Stimulated activated CD4-positive, alpha-beta T cell treated with anti-CD3 and anti-CD28 coated beads, TNF-alpha, amount 100 ng/mL, for 24 hours (primary cell): ENCODE measurements around the gene MFSD6.
A peak's percentile ranks its signal among the peaks of the same experiment; 100 is the strongest.

Experiments
- DNase-seq, 3 experiments: peaks; one replicate each; pipeline ENCODE4 v3.0.0-alpha.2; 2020; ENCODE audit warnings: low read depth in 3 of 3

Gene MFSD6

DNA sequence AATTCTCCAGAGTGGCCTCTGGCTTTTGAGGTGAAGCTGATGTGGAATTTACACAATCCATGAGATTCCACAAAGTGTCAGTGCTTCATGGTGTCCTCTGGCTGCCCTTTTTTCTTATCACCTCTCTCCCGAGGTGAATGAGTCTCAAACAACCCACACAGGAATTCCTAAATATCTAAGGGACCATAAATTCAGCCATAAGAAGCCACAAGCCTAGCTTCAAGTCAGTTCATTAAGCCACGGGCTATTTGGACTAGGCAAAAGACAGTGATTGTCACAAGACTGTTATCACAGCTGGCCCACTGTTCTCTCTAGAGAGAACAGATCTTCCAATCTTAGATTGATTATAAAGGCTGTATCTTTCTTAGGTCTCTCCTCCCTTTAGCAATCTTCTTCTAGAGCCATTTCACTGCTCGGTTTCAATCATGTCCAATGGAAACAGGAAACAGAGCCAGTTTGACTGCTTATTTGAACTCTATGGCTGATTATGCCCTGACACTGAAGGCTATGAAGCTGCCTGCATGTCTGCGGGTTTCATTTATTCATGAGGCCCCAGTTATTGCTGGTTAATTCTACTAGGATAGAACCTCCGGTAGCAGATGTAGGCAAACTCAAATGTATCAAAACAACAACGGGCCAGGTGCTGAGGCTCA lies 122.2 kb downstream of the MFSD6 start:
- no peak for DNase-seq

DNA sequence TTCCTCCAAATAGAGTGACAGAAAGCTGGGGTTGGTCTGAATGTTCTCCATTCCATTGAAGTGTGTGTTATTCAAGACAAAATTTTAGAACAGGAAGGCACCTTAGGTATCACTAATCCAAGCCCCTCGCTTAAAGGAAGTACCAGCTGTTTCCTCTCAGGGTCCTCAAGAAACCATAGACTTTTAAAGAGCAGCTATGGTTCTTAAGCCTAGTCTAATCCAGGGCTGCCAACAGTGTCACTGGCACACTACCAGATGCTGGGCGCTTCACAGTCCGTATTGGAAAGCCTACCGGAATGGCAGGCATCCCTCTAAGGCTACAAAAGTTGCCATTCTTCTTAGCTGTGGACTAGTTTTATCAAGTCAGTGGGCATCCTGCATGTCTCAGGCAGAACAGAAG lies 124.4 kb downstream of the MFSD6 start:
- no peak for DNase-seq

DNA sequence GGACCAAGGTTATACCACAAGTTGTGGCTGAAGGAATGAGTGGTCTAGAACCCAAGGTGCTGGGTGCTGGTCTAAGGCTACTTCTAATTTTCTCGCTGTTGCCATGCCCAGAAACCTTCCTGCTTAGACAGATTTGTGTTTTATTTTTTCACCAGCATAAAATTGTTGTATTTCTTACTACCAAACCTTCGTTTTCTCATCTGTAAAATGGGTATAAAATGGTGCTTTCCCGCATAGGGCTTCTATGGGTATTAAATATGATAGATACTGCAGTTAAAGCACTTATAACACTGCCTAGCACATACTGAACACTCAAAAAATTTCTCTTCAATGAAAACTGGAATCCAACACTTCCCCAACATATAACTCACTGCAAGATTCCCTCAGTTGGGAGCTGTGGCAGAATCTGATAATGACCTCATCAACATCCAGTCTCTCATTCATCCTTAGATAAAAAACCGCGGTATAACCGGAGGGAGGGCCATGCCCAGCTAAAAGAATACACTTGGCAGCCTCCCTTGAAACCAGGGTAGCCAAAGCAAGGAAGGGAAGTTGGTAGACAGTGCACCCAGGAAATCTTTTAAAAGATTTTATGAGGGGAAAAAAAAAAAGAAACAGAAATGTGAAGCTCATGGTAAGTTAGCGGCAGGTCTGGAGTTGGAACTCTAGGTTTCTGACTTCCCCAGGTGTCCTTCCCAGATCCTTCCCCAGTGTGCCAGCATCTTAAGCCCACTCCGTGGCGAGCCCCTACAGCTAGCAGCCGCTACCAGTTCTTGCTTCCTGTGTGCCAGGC lies 125.2 kb downstream of the MFSD6 start:
- DNase-seq = no peak

DNA sequence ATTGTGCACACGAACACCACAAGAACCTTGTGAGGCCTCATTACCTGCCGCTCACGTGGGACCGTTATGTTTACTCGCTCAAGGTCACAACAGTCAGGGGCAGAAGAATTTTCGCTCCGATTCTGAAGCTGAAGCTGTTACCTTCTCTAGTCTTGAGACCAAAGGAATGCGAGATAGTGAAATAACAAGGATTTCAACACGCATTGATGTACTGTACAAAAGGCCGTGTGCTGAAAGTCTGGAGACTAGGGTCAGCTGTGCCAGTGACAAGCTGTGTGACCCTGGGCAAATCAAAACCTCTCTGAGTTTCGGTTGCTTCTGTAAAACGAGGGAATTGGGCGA lies 125.8 kb downstream of the MFSD6 start:
- peak; percentile 12 to 40 (median 15) for DNase-seq

DNA sequence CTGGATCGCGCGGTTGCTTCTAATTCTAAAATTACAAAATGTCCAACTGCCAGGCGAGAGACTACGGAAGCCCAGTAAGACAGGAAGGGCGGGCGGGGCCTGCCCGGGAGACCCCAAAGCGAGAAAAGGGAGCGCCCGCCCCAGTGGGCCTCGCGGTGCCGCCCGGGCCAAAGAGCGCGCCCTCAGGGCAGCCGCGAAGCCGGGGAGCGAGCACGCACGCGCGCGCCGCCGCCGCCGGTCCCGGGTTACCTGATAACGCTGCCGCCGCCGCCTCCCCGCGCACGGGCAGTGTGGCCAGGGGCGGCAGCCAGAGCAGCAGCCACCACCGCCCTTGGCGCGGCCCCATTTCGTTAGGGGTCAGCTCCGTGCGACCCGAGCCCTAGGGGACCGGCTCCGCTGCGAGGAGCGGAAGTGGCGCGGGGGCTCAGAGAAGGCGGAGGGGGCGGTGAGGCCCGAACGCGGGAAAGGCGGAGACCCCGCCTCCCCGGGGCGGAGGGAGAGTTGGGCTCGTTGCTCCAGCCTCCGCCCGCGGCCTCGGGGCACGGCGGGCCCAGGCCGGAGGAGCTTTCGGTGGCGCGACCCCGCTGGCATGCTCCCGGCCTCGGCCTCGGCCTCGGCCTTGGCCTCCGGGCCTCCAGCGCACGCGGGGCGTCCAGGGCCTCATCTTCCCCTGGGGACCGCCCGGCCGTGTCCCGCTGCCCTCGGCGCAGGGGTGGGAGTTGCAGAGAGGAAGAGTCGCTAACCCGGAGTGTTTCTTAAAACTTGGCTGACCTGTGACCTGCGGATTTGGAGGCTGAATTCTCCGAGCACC lies 126.4 kb downstream of the MFSD6 start, which contains the start of gene NEMP2:
Gene NEMP2 (minus strand): TSS at position 413 of the 811 bp plus-strand sequence. CDS start 67 bp downstream, at position 346.
- peak; percentile 51 to 83 (median 58) for DNase-seq

DNA sequence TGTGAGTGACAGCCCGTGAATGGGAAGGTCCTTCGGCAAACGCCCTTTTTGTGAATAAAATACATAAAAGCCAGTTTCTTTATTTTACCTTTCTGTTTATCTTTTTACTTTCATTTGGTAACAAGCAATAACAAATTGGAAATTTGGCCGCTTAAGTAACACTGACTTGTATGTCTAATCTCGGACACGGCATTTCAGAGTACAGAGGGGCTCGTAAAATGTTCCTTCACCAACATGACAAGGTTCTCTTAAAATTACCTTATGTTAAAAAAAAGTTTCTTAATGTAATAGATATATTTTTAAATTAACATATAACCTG lies 126.9 kb downstream of the MFSD6 start:
- DNase-seq = no peak

DNA sequence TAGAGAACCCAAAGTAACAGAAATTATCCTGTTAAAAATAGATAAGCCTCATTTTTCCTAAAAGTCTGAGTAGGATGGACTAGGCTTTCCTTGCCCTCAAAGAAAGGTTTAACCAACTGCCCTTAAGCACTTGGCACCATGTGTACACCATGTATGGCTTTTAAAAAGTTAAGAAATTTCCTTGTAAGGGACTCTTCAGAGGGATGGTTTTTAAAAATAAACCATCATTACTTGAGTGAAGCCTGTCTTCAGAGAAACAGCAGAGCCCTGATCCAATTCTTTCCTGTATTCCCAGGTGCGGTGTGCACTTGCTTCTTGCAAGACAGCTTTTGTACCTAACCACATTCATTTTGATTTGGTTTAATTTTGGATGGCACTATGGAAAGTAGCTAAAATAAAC lies 127.4 kb downstream of the MFSD6 start:
- DNase-seq = no peak

DNA sequence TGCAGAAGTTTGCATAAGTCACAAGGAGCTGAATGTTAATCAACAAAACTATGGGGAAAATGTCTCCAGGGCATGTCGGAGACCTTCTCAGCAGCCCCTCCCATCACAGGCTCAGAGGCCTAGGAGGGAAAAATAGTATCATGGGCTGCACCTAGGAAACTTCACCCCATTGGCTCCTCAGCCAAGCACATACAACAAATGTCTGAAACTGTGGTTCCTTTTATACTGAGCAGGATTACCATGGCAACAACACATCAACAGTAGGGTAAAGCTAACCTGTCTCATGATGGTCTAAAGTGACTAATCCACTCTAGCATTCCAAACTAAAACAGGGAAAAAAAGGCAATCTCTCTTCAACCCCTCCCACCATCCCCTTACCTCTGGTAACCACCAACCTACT lies 129.6 kb downstream of the MFSD6 start:
- no peak for DNase-seq

DNA sequence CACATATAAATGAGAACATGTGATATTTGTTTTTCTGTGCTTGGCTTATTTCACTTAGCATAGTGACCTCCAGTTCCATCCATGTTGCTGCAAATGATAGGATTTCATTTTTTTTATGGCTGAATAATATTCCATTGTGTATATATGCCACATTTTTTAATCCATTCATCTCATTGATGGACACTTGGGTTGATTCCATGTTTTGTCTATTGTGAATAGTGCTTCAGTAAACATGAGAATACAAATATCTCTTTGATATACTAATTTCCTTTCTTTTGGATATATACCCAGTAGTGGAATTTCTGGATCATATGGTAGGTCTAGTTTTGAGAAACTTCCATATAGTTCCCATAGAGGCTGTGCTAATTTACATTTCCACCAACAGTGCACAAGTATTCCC lies 130.0 kb downstream of the MFSD6 start:
- no peak for DNase-seq

DNA sequence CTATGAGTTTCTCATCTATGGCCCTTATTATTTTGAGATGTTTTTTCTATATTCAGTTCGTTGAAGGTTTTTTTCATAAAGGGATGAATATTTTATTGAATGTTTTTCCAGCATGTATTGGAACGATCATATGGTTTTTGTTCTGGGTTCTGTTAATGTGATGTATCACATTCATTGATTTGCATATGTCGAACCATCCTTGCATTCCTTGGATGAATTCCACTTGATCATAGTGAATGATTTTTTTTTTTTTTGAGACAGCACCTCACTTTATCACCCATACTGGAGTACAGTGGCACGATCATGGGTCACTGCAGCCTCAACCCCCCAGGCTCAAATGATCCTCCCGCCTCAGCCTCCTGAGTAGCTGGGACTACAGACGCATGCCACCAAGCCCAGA lies 131.9 kb downstream of the MFSD6 start:
- no peak for DNase-seq

DNA sequence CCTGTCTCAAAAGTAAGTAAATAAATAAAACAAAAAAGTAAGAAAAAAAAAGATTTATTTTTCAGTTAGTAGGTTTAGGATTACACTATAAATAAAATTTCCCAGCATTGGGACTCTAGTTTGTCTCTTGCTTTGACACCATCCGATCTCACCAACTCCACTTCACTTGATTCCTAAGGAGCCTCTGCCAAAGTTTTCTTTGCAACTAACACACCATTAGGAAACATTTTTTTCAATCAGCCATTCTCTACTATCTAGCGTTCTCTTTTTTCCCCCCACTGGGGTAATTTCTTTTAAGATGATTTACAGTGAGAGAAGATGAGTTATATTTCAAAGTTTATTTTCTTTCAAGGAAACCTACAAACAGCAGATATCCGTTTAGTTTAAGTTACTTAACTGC lies 136.9 kb downstream of the MFSD6 start:
- no peak for DNase-seq

DNA sequence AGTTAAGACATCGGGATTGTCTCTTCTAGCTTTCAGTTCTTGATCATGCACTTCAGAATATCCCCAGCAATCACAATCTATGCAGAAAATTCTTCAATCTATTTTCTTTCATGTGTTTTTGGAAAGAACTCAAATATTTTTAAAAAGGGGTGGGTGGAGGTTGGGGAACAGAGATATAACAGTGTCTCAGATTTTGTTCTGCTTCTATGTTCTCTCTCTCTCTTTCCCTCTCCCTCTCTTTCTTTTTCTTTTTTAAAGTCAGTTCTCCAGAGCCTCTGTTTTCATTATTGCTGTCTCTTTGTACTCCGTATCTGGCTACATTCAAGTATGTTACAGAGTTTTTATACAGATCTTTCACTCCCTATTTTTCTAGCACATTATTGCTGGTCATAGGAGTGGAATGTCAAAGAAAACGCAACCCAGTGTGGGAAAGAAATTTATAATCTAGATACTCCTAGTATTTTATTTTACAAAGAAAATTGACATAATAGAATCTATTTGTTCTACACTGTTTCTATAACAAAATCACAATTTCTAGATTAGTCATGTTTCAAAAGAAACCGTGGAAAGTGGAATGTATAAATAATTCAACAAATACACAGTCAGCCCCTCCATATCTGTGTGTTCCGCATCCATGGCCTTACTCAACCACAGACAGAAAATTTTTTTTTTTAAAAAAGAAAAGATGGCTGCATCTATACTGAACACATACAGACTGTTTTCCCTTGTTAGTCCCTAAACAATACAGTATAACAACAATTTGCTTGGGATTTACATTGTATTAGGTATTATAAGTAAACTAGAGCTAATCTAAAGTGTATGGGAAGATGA lies 137.6 kb downstream of the MFSD6 start:
- no peak for DNase-seq

DNA sequence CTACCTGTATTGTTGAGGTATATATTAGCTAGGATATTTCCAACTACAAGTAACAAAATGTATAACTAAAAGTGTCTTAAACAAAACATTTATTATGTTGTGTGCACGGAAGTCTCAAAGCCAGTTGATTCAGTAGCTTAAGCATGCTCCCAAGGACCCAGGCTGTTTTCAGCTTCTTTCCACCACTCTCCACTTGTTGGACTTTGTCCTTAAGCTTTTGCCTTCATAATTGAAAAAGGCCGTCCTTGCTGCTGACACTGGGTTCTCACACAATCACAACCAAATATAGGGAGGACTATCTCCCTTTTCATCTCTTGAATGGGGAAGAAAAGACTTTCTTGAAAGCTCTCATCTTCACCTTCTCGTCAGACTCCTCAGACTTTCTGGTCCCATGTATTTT lies 138.6 kb downstream of the MFSD6 start:
- no peak for DNase-seq

DNA sequence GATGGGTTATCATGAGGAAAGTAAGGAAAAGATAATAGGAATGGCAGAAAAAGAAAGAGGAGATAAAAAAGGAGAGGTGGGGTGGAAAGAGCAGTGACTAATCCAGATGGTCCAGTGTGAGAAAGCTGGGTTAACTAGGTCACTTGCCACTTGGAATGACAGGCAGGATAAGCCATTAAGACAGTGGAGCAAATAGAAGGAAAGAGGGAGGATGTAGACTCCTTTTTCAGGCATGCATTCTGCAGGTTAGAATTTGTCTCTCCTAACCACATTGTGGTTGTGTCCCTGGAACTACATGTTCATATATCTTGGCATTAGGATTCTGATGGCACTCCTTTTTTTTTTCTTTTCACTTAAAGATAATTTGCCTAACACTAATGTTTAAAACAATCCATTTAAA lies 139.7 kb downstream of the MFSD6 start:
- DNase-seq = no peak

DNA sequence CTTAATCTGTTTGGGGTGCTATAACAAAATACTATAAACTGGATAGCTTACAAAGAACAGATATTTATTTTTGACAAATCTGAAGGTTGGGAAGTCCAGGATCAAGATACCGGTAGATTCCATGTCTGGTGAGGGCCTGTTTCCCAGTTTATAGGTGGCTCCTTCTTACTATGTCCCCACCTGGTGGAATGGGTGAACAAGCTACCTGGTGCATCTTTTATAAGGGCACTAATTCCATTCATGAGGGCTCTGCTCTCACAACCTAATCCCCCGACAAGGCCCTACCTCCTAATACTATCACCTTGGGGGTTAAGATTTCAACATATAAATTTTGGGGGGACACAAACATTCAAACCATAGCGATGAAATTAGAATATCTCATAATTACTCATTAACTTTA lies 142.0 kb downstream of the MFSD6 start:
- no peak for DNase-seq
